ENCODE results near the gene NEBL. TPM values are rescaled to one million over a fixed set of nuclear protein-coding genes. Genes with fewer than 3 reads are reported as not detected.

The NEBL gene
- total RNA-seq, 1 experiment from 2014 or later: 11.5 TPM

- H3K4me3 ChIP-seq (ENCODE audit: low read depth, low read length, poor library complexity, severe bottlenecking): no peak overlapping the region
- H3K27ac ChIP-seq (ENCODE audit: low read depth, low read length, poor library complexity, severe bottlenecking): no peak overlapping the region
- H3K9me3 ChIP-seq (ENCODE audit: low read depth, low read length, poor library complexity, severe bottlenecking): no peaks in the 10 kb centered on the region
- no peak for TF ChIP-seq CTCF (conservative IDR thresholded peaks at IDR 0.05; ENCODE audit: low read depth, low read length)
- no peak for TF ChIP-seq EZH2 (IDR thresholded peaks at IDR 0.05; ENCODE audit: borderline replicate concordance, low read depth, low read length, poor library complexity, severe bottlenecking)
- no peaks in the 10 kb centered on the region for H3K36me3 ChIP-seq (ENCODE audit: insufficient read depth, low read length, poor library complexity, severe bottlenecking)
- no peaks in the 10 kb centered on the region for H3K4me1 ChIP-seq (ENCODE audit: insufficient read depth, low read length, poor library complexity, severe bottlenecking)
- DNase-seq (ENCODE audit: low spot score): no peak
- BruUV-seq (replicated peaks): no TSS peak
- intact Hi-C loops (cut with micrococcal nuclease; ENCODE audit: unreplicated experiment): no loop called here
- H3K27me3 ChIP-seq (replicated peaks; ENCODE audit: insufficient read depth, low read depth, low read length, poor library complexity): no peaks in the 10 kb centered on the region
- POLR2A ChIA-PET (ENCODE audit: low non-redundant PET): no interaction called here
- CTCF ChIA-PET: no interaction called here
Measured at GRCh38 chr10:20839910-20840309, 57.2 kb downstream of the NEBL start.

- Histone ChIP-seq H3K4me3 (ENCODE audit: low read depth, low read length, poor library complexity, severe bottlenecking) (no peak overlapping the region), H3K4me1 (ENCODE audit: insufficient read depth, low read length, poor library complexity, severe bottlenecking) (no peaks in the 10 kb centered on the region), H3K27me3 (replicated peaks; ENCODE audit: insufficient read depth, low read depth, low read length, poor library complexity) (no peaks in the 10 kb centered on the region), H3K36me3 (ENCODE audit: insufficient read depth, low read length, poor library complexity, severe bottlenecking) (no peaks in the 10 kb centered on the region), H3K27ac (ENCODE audit: low read depth, low read length, poor library complexity, severe bottlenecking) (no peak overlapping the region), H3K9me3 (ENCODE audit: low read depth, low read length, poor library complexity, severe bottlenecking) (no peaks in the 10 kb centered on the region)
- BruUV-seq (replicated peaks): no TSS peak
- no peak for DNase-seq (ENCODE audit: low spot score)
- POLR2A ChIA-PET (ENCODE audit: low non-redundant PET): no interaction called here
- TF ChIP-seq CTCF (conservative IDR thresholded peaks at IDR 0.05; ENCODE audit: low read depth, low read length) (no peak), EZH2 (IDR thresholded peaks at IDR 0.05; ENCODE audit: borderline replicate concordance, low read depth, low read length, poor library complexity, severe bottlenecking) (no peak)
- intact Hi-C loops (cut with micrococcal nuclease; ENCODE audit: unreplicated experiment): no loop called here
- CTCF ChIA-PET: no interaction called here
Measured at GRCh38 chr10:20839141-20839540, 58.0 kb downstream of the NEBL start.

- intact Hi-C loops (cut with micrococcal nuclease; ENCODE audit: unreplicated experiment): no loop called here
- no peak overlapping the region for H3K4me3 ChIP-seq (ENCODE audit: low read depth, low read length, poor library complexity, severe bottlenecking)
- no peaks in the 10 kb centered on the region for H3K9me3 ChIP-seq (ENCODE audit: low read depth, low read length, poor library complexity, severe bottlenecking)
- no peaks in the 10 kb centered on the region for H3K36me3 ChIP-seq (ENCODE audit: insufficient read depth, low read length, poor library complexity, severe bottlenecking)
- no TSS peak for BruUV-seq (replicated peaks)
- no peaks in the 10 kb centered on the region for H3K27me3 ChIP-seq (replicated peaks; ENCODE audit: insufficient read depth, low read depth, low read length, poor library complexity)
- CTCF ChIA-PET: no interaction called here
- DNase-seq (ENCODE audit: low spot score): no peak
- TF ChIP-seq CTCF (conservative IDR thresholded peaks at IDR 0.05; ENCODE audit: low read depth, low read length) (no peak), EZH2 (IDR thresholded peaks at IDR 0.05; ENCODE audit: borderline replicate concordance, low read depth, low read length, poor library complexity, severe bottlenecking) (no peak)
- no peak overlapping the region for H3K27ac ChIP-seq (ENCODE audit: low read depth, low read length, poor library complexity, severe bottlenecking)
- H3K4me1 ChIP-seq (ENCODE audit: insufficient read depth, low read length, poor library complexity, severe bottlenecking): no peaks in the 10 kb centered on the region
- POLR2A ChIA-PET (ENCODE audit: low non-redundant PET): no interaction called here
Measured at GRCh38 chr10:20836401-20836800, 60.7 kb downstream of the NEBL start.

All from A673 (cell line).